NB4 (cell line): Measurements from ENCODE around the gene DUSP22.

Experiments used
- CTCF ChIP-seq: IDR thresholded peaks from one replicate; pipeline ENCODE4 v1.5.1; 2012; ENCODE audit warnings: low read depth, low read length
- POLR2A ChIP-seq: IDR thresholded peaks from 2 replicates; pipeline ENCODE4 v1.6.1; 2011; ENCODE audit warnings: mild to moderate bottlenecking; ENCODE audit not compliant: insufficient read length; ENCODE audit errors: extremely low read depth

- TF ChIP-seq POLR2A, result no peak
- no peak for TF ChIP-seq CTCF
Observed at GRCh38 chr6:315226-315625, 22.9 kb downstream of the DUSP22 start.
